ENCODE results near the gene TLE7.

Gene TLE7

DNA sequence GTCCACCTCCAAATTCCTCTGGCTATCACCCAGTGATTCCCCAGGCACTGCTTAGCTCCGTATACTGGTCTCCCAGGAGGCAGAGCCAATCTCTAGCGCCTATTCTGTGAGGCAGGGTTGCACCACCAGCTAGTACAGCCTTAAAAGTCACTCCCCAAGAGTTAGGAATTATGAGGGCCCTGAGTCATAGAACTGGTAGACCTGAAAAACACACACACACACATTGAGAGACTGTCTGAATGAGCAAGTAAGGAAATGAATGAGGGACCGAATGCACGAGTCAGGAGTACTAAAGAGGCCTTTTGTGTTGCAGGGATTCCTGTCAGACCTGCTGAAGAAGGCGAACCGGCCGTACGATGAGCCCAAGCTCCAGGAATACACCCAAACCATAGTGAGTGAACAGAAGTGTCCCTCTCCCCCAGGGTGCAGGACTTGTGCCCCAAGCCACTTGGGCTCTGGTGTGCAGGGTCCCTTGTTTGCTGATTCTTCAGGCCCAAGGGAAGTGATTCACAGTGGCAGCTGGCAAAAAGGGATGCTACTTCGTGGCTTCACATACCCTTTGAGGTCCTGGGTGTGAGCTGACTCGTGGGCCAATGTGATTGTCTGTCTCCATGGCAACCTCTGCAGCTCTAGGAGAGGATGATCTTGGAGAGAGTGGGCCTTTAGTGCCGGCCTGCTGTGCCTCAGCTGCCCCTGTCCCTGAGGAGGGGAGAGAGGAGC is 58.6 kb downstream of the TLE7 start:
- no peak for TF ChIP-seq Cebpa-rat (IDR thresholded peaks at IDR 0.05)
- H3K4me1 ChIP-seq, result peaks cover 28% of the 10 kb centered on the region
- H3K4me2 ChIP-seq, result peak overlapping the region; percentile 43
- no peaks in the 10 kb centered on the region for H3K9me3 ChIP-seq
- H3K27ac ChIP-seq, result no peak overlapping the region
- no peak overlapping the region for H3K4me3 ChIP-seq
- no peaks in the 10 kb centered on the region for H3K27me3 ChIP-seq
- no peak overlapping the region for H3K9ac ChIP-seq
- H3K36me3 ChIP-seq, result no peaks in the 10 kb centered on the region
- no peaks in the 10 kb centered on the region for H4K20me1 ChIP-seq

DNA sequence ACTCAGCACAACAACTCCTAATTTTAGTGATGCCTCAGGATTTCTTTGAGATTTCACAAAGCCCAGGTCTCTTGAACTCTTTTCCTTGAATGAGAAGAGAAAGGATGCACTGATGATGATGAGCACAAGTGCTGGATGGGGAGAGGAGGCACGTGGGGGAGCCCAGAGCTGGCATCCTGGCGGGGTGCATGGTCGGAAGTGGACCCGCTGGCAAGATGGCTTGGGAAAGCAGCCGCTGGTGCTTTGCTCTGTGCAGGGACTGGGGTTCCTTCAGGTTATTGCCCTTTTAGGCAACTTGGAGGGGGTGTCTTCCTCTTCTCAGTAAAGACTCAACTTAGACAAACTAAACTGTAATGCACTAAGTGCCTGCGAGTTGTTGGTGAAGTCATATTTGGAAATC is 61.0 kb downstream of the TLE7 start:
- no peak for TF ChIP-seq Cebpa-rat (IDR thresholded peaks at IDR 0.05)

More for the DNA sequence above, 61.0 kb downstream of the TLE7 start:
- H3K9me3 ChIP-seq, result no peaks in the 10 kb centered on the region
- no peak overlapping the region for H3K4me3 ChIP-seq
- H3K27me3 ChIP-seq, result no peaks in the 10 kb centered on the region
- peaks cover 15% of the 10 kb centered on the region for H3K4me1 ChIP-seq
- no peaks in the 10 kb centered on the region for H3K36me3 ChIP-seq
- no peaks in the 10 kb centered on the region for H4K20me1 ChIP-seq
- no peak overlapping the region for H3K27ac ChIP-seq
- H3K9ac ChIP-seq, result no peak overlapping the region
- no peak overlapping the region for H3K4me2 ChIP-seq

All from BLaER1 (cell line).